Suppressor macrophage treated with lipopolysaccharide for 1 hour (primary cell): ENCODE measurements around the gene NFU1.
"Not testable (repeated sequence)": the region's sequence is repeated elsewhere in the genome, so short reads cannot be mapped to it uniquely, and the experiment has no call there.

Experiments
- DNase-seq, 3 donors: peaks; one replicate each; pipeline ENCODE4 v3.0.0-alpha.2; 2020 to 2022

The NFU1 gene

GRCh38 chr2:69386789-69387734, 50.2 kb downstream of the NFU1 start, which contains the start of gene GFPT1:
GFPT1 (minus strand) TSS chr2:69387227; CDS start chr2:69387071, 156 bp downstream.
- peak; percentile 96 to 99 (median 98) for DNase-seq

- no peak for DNase-seq
Measured at GRCh38 chr2:69386360-69386759, 50.9 kb downstream of the NFU1 start.

- peak in 2 of 3 donors; percentile 22 to 25 for DNase-seq
Measured at GRCh38 chr2:69385443-69386151, 51.6 kb downstream of the NFU1 start.

- peak in 1 of 3 donors; percentile 21 for DNase-seq
Measured at GRCh38 chr2:69384618-69385081, 52.6 kb downstream of the NFU1 start.

- DNase-seq, result no peak
Measured at GRCh38 chr2:69383176-69383812, 53.9 kb downstream of the NFU1 start.

- DNase-seq, result no peak
Measured at GRCh38 chr2:69382547-69382946, 54.7 kb downstream of the NFU1 start.

GRCh38 chr2:69381337-69381737, 55.9 kb downstream of the NFU1 start:
- DNase-seq, result peak; percentile 14 to 29 (median 24)

- DNase-seq, result peak in 1 of 3 donors; percentile 14
Measured at GRCh38 chr2:69380072-69380917, 56.9 kb downstream of the NFU1 start.

- no peak for DNase-seq
Measured at GRCh38 chr2:69376403-69376802, 60.8 kb downstream of the NFU1 start.

GRCh38 chr2:69375494-69376353, 61.5 kb downstream of the NFU1 start:
- peak; percentile 52 to 64 (median 55) for DNase-seq

- no peak for DNase-seq
Measured at GRCh38 chr2:69372767-69373166, 64.5 kb downstream of the NFU1 start.

- no peak for DNase-seq
Measured at GRCh38 chr2:69369802-69370201, 67.4 kb downstream of the NFU1 start.

- no peak for DNase-seq
Measured at GRCh38 chr2:69368588-69368987, 68.6 kb downstream of the NFU1 start.

GRCh38 chr2:69359371-69359770, 77.9 kb downstream of the NFU1 start:
- no peak for DNase-seq

- no peak for DNase-seq
Measured at GRCh38 chr2:69358914-69359313, 78.3 kb downstream of the NFU1 start.

GRCh38 chr2:69356471-69356870, 80.8 kb downstream of the NFU1 start:
- no peak for DNase-seq

- not testable (repeated sequence) for DNase-seq
Measured at GRCh38 chr2:69354976-69355375, 82.3 kb downstream of the NFU1 start.

GRCh38 chr2:69353360-69353759, 83.9 kb downstream of the NFU1 start:
- DNase-seq, result no peak

GRCh38 chr2:69348781-69349180, 88.5 kb downstream of the NFU1 start:
- no peak for DNase-seq
